Central memory CD4-positive, alpha-beta T cell (primary cell): ENCODE measurements around the gene ATXN7L1.

Source experiments
- DNase-seq: peaks from one replicate; pipeline ENCODE4 v3.0.0; 2022

ATXN7L1 gene

GRCh38 chr7:105565190-105565589 is 311.2 kb downstream of the ATXN7L1 start:
- DNase-seq, result no peak

DNA sequence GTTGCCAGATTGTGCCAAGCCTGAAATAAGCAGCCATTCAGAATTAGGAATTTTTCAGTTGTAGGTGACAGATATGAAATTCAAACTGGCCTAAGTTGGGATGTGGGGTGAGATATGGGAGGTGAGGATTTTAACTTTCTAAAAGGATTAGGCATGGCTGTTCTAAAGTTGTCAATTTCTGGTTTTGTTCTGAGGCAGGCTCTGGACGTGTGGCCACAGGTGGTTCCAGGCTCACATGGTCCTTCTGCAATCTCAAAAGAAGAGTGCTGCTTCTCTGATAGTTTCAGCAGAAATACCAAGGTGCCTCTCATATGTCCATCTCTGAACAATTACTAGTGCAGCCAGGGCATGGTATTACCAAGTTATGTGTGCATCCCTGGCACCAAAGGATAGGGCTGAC is 316.5 kb downstream of the ATXN7L1 start:
- DNase-seq, result no peak
